GM23338 (cell line): Measurements from ENCODE around the gene RNF26. TPM values are rescaled to one million over a fixed set of nuclear protein-coding genes. Genes with fewer than 3 reads are reported as not detected.

Source experiments
- ATAC-seq: fragments of 200-7000 bp; cut with Tn5 transposase; 3 replicates; pipeline ENCODE4 v1.9.1; 2020
- DNase-seq: peaks from one replicate; pipeline ENCODE4 v3.0.0-alpha.2; 2015; ENCODE audit warnings: low spot score
- H2AFZ ChIP-seq: fragments of 200-600 bp; sonication (generic); 2 replicates; pipeline ENCODE4 v1.8.0; 2016; ENCODE audit warnings: antibody characterized with exemption, mild to moderate bottlenecking, moderate library complexity
- H3F3A ChIP-seq: fragments of 200-600 bp; sonication (generic); replicated peaks from 2 replicates; pipeline ENCODE4 v1.8.0; 2017; ENCODE audit warnings: antibody characterized with exemption, mixed run types, low read depth
- H3K27ac ChIP-seq: fragments of 200-600 bp; sonication (generic); 2 replicates; pipeline ENCODE4 v1.6.1; 2016; ENCODE audit warnings: low read depth
- H3K27me3 ChIP-seq: fragments of 200-600 bp; sonication (generic); 2 replicates; pipeline ENCODE4 v1.8.0; 2016; ENCODE audit warnings: mild to moderate bottlenecking, mixed run types, moderate library complexity; ENCODE audit not compliant: insufficient read depth
- H3K36me3 ChIP-seq: fragments of 200-600 bp; sonication (generic); 2 replicates; pipeline ENCODE4 v1.8.0; 2016; ENCODE audit warnings: mild to moderate bottlenecking; ENCODE audit not compliant: insufficient read depth
- H3K4me1 ChIP-seq: fragments of 200-600 bp; sonication (generic); 2 replicates; pipeline ENCODE4 v1.8.0; 2016; ENCODE audit warnings: mild to moderate bottlenecking, moderate library complexity; ENCODE audit not compliant: insufficient read depth
- H3K4me2 ChIP-seq: fragments of 200-600 bp; sonication (generic); 2 replicates; pipeline ENCODE4 v1.7.1; 2017; ENCODE audit warnings: mixed run types
- H3K4me3 ChIP-seq: fragments of 200-600 bp; sonication (generic); 2 replicates; pipeline ENCODE4 v1.6.1; 2016; ENCODE audit warnings: mixed run types
- H3K79me2 ChIP-seq: fragments of 200-600 bp; sonication (generic); replicated peaks from 2 replicates; pipeline ENCODE4 v1.8.0; 2017; ENCODE audit warnings: mild to moderate bottlenecking; ENCODE audit not compliant: insufficient read depth
- H3K9me2 ChIP-seq: fragments of 200-600 bp; sonication (generic); 2 replicates; pipeline ENCODE4 v1.8.0; 2017; ENCODE audit not compliant: insufficient read depth
- H4K20me1 ChIP-seq: fragments of 200-600 bp; sonication (generic); replicated peaks from 2 replicates; pipeline ENCODE4 v1.8.0; 2017; ENCODE audit warnings: mild to moderate bottlenecking; ENCODE audit not compliant: insufficient read depth
- H3K27ac Mint-ChIP-seq: 2 replicates; pipeline ENCODE4 v1.8.0; 2020; ENCODE audit warnings: inconsistent platforms, mild to moderate bottlenecking, moderate library complexity, mixed read lengths
- H3K27me3 Mint-ChIP-seq: 3 replicates; pipeline ENCODE4 v1.8.0; 2022; ENCODE audit warnings: low read depth, mild to moderate bottlenecking, moderate library complexity, mixed read lengths, inconsistent platforms; ENCODE audit not compliant: insufficient read depth, poor library complexity
- H3K36me3 Mint-ChIP-seq: 3 replicates; pipeline ENCODE4 v1.8.0; 2021; ENCODE audit warnings: low read depth, mild to moderate bottlenecking, inconsistent platforms, moderate library complexity, mixed read lengths
- H3K4me1 Mint-ChIP-seq: 3 replicates; pipeline ENCODE4 v1.8.0; 2020; ENCODE audit warnings: mild to moderate bottlenecking, inconsistent platforms, mixed read lengths
- H3K4me3 Mint-ChIP-seq: 3 replicates; pipeline ENCODE4 v1.8.0; 2021; ENCODE audit warnings: moderate library complexity, mild to moderate bottlenecking, inconsistent platforms, mixed read lengths
- H3K9me3 Mint-ChIP-seq: 3 replicates; pipeline ENCODE4 v1.8.0; 2020; ENCODE audit warnings: moderate library complexity, mild to moderate bottlenecking, inconsistent platforms, mixed read lengths
- EZH2phosphoT487 ChIP-seq: fragments of 200-600 bp; sonication (generic); IDR thresholded peaks from one replicate; pipeline ENCODE4 v1.8.1; 2018; ENCODE audit warnings: antibody characterized with exemption; ENCODE audit not compliant: unreplicated experiment
- JUNB ChIP-seq: IDR thresholded peaks from one replicate; pipeline ENCODE4 v1.6.1; 2016; ENCODE audit warnings: antibody characterized with exemption; ENCODE audit not compliant: unreplicated experiment
- POLR2AphosphoS5 ChIP-seq: IDR thresholded peaks from 2 replicates; pipeline ENCODE4 v1.6.1; 2016; ENCODE audit warnings: antibody characterized with exemption, low read depth
- STAT1 ChIP-seq: IDR thresholded peaks from one replicate; pipeline ENCODE4 v1.6.1; 2016; ENCODE audit warnings: antibody characterized with exemption; ENCODE audit not compliant: unreplicated experiment
- ZNF114 ChIP-seq: fragments of 250-450 bp; sonication (Bioruptor Pico); IDR thresholded peaks from 2 replicates; pipeline ENCODE4 v1.5.0; 2020; ENCODE audit warnings: mild to moderate bottlenecking, moderate library complexity
- polyA plus RNA-seq: library from polyadenylated mRNA; unstranded; fragments of >200 nt; fragmentation: Nextera tagmentation; extraction: Ambion mirVana; gene quantifications from 2 replicates; pipeline ENCODE4 v1.2.1, GENCODE V29; 2016
- total RNA-seq: library from RNA; depleted of rRNA; stranded (reverse); fragments of >200 nt; shearing (Covaris generic); gene quantifications from 2 replicates; pipeline ENCODE4 v1.2.3, GENCODE V29; 2014
- TF ChIP-seq, protein P1 (sequence below): IDR thresholded peaks from one replicate; pipeline ENCODE4 v1.6.1; 2018; ENCODE audit warnings: antibody characterized with exemption; ENCODE audit not compliant: unreplicated experiment
- TF ChIP-seq, protein P2 (sequence below): IDR thresholded peaks from 2 replicates; pipeline ENCODE4 v1.6.1; 2016; ENCODE audit warnings: antibody characterized with exemption
- TF ChIP-seq, protein P3 (sequence below): fragments of 250-450 bp; sonication (Bioruptor Pico); IDR thresholded peaks from 2 replicates; pipeline ENCODE4 v1.5.0; 2020; ENCODE audit warnings: mild to moderate bottlenecking, moderate library complexity

RNF26 gene
- total and polyA plus RNA-seq, 2 experiments from 2014 or later, result 31.8 to 58.3 TPM

DNA sequence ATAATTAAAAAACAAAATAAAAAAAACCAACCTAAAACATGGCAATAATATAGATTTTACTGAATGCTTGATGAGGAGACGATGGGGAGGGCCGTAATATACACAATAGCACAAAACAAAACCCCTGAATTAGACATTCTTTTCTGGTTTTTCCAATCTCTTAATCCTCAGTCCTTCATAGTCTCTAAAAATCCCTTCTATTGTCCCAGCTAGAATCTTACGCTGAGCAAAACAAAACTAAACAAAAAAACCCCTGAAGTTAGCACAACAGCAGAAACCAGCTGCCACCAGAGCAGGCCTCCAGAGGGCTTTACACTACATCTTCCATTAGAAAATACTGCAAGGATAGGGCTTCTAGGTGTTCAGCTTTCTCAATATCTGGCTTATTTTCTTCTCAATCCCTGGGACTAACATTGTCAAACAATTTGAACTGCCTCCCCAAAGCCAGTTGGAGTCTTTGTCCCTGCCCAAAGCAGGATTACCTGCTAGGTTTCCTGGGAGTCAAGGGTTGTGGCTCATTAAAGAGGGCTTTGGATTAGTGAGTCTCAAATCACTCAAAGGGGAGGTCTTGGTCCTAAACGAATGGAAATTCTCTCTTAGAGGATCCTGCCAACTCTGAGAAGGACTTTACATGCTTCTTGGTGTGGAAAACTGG, 2.1 kb upstream of the RNF26 start:
- DNase-seq (no peak), ATAC-seq (no peak)
- Histone ChIP-seq H4K20me1 (no peaks in the 10 kb centered on the region), H3K4me1 (peaks cover 17% of the 10 kb centered on the region; the same call in 1 of the 2 replicates), H3K4me2 (no peak overlapping the region), H2AFZ (peak overlapping the region; percentile 59; the same call in 1 of the 2 replicates), H3K9me2 (no peaks in the 10 kb centered on the region), H3K36me3 (no peaks in the 10 kb centered on the region; the same call in 1 of the 2 replicates), H3K27ac (no peak overlapping the region), H3K27me3 (no peaks in the 10 kb centered on the region), H3F3A (peaks cover 15% of the 10 kb centered on the region; the same call in 1 of the 2 replicates), H3K4me3 (no peak overlapping the region), H3K79me2 (peaks cover 22% of the 10 kb centered on the region)
- no peak for TF ChIP-seq EZH2phosphoT487
- TF ChIP-seq JUNB, result no peak
- TF ChIP-seq POLR2AphosphoS5, result no peak
- TF ChIP-seq, protein P1, sequence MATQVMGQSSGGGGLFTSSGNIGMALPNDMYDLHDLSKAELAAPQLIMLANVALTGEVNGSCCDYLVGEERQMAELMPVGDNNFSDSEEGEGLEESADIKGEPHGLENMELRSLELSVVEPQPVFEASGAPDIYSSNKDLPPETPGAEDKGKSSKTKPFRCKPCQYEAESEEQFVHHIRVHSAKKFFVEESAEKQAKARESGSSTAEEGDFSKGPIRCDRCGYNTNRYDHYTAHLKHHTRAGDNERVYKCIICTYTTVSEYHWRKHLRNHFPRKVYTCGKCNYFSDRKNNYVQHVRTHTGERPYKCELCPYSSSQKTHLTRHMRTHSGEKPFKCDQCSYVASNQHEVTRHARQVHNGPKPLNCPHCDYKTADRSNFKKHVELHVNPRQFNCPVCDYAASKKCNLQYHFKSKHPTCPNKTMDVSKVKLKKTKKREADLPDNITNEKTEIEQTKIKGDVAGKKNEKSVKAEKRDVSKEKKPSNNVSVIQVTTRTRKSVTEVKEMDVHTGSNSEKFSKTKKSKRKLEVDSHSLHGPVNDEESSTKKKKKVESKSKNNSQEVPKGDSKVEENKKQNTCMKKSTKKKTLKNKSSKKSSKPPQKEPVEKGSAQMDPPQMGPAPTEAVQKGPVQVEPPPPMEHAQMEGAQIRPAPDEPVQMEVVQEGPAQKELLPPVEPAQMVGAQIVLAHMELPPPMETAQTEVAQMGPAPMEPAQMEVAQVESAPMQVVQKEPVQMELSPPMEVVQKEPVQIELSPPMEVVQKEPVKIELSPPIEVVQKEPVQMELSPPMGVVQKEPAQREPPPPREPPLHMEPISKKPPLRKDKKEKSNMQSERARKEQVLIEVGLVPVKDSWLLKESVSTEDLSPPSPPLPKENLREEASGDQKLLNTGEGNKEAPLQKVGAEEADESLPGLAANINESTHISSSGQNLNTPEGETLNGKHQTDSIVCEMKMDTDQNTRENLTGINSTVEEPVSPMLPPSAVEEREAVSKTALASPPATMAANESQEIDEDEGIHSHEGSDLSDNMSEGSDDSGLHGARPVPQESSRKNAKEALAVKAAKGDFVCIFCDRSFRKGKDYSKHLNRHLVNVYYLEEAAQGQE, result no peak
- TF ChIP-seq, protein P2, sequence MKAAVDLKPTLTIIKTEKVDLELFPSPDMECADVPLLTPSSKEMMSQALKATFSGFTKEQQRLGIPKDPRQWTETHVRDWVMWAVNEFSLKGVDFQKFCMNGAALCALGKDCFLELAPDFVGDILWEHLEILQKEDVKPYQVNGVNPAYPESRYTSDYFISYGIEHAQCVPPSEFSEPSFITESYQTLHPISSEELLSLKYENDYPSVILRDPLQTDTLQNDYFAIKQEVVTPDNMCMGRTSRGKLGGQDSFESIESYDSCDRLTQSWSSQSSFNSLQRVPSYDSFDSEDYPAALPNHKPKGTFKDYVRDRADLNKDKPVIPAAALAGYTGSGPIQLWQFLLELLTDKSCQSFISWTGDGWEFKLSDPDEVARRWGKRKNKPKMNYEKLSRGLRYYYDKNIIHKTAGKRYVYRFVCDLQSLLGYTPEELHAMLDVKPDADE, result no peak
- no peak for TF ChIP-seq STAT1
- TF ChIP-seq, protein P3, sequence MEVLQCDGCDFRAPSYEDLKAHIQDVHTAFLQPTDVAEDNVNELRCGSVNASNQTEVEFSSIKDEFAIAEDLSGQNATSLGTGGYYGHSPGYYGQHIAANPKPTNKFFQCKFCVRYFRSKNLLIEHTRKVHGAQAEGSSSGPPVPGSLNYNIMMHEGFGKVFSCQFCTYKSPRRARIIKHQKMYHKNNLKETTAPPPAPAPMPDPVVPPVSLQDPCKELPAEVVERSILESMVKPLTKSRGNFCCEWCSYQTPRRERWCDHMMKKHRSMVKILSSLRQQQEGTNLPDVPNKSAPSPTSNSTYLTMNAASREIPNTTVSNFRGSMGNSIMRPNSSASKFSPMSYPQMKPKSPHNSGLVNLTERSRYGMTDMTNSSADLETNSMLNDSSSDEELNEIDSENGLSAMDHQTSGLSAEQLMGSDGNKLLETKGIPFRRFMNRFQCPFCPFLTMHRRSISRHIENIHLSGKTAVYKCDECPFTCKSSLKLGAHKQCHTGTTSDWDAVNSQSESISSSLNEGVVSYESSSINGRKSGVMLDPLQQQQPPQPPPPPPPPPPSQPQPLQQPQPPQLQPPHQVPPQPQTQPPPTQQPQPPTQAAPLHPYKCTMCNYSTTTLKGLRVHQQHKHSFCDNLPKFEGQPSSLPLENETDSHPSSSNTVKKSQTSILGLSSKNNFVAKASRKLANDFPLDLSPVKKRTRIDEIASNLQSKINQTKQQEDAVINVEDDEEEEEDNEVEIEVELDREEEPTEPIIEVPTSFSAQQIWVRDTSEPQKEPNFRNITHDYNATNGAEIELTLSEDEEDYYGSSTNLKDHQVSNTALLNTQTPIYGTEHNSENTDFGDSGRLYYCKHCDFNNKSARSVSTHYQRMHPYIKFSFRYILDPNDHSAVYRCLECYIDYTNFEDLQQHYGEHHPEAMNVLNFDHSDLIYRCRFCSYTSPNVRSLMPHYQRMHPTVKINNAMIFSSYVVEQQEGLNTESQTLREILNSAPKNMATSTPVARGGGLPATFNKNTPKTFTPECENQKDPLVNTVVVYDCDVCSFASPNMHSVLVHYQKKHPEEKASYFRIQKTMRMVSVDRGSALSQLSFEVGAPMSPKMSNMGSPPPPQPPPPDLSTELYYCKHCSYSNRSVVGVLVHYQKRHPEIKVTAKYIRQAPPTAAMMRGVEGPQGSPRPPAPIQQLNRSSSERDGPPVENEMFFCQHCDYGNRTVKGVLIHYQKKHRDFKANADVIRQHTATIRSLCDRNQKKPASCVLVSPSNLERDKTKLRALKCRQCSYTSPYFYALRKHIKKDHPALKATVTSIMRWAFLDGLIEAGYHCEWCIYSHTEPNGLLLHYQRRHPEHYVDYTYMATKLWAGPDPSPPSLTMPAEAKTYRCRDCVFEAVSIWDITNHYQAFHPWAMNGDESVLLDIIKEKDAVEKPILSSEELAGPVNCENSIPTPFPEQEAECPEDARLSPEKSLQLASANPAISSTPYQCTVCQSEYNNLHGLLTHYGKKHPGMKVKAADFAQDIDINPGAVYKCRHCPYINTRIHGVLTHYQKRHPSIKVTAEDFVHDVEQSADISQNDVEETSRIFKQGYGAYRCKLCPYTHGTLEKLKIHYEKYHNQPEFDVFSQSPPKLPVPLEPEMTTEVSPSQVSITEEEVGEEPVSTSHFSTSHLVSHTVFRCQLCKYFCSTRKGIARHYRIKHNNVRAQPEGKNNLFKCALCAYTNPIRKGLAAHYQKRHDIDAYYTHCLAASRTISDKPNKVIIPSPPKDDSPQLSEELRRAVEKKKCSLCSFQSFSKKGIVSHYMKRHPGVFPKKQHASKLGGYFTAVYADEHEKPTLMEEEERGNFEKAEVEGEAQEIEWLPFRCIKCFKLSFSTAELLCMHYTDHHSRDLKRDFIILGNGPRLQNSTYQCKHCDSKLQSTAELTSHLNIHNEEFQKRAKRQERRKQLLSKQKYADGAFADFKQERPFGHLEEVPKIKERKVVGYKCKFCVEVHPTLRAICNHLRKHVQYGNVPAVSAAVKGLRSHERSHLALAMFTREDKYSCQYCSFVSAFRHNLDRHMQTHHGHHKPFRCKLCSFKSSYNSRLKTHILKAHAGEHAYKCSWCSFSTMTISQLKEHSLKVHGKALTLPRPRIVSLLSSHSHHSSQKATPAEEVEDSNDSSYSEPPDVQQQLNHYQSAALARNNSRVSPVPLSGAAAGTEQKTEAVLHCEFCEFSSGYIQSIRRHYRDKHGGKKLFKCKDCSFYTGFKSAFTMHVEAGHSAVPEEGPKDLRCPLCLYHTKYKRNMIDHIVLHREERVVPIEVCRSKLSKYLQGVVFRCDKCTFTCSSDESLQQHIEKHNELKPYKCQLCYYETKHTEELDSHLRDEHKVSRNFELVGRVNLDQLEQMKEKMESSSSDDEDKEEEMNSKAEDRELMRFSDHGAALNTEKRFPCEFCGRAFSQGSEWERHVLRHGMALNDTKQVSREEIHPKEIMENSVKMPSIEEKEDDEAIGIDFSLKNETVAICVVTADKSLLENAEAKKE, result no peak
- TF ChIP-seq ZNF114 (CRISPR knock-in tag), result no peak
- H3K27ac Mint-ChIP-seq, result no peak overlapping the region
- H3K27me3 Mint-ChIP-seq, result peaks cover 22% of the 10 kb centered on the region
- H3K9me3 Mint-ChIP-seq, result no peaks in the 10 kb centered on the region; the same call in 2 of the 3 replicates
- peaks cover 27% of the 10 kb centered on the region for H3K4me1 Mint-ChIP-seq
- peaks cover 14% of the 10 kb centered on the region; the same call in 2 of the 3 replicates for H3K36me3 Mint-ChIP-seq
- H3K4me3 Mint-ChIP-seq, result no peak overlapping the region; the same call in 2 of the 3 replicates
